KOPT-K1 (cell line): ENCODE results near the gene TMEM132C.
"Not testable (repeated sequence)": the region's sequence is repeated elsewhere in the genome, so short reads cannot be mapped to it uniquely, and the experiment has no call there.

Source experiments
- H3K27ac ChIP-seq: fragments of 200-600 bp; sonication (generic); 2 replicates; pipeline ENCODE4 v1.5.1; 2016; ENCODE audit warnings: antibody characterized with exemption, mild to moderate bottlenecking, low read depth, low read length; ENCODE audit not compliant: poor library complexity, severe bottlenecking
- H3K36me3 ChIP-seq: fragments of 200-600 bp; sonication (generic); 2 replicates; pipeline ENCODE4 v1.5.1; 2017; ENCODE audit warnings: antibody characterized with exemption, mild to moderate bottlenecking, low read length, moderate library complexity; ENCODE audit not compliant: insufficient read depth
- H3K9me3 ChIP-seq: fragments of 200-600 bp; sonication (generic); 2 replicates; pipeline ENCODE4 v1.5.1; 2017; ENCODE audit warnings: antibody characterized with exemption, low read length, mild to moderate bottlenecking; ENCODE audit not compliant: insufficient read depth, poor library complexity, severe bottlenecking

TMEM132C gene

GRCh38 chr12:128592220-128592744, 325.3 kb downstream of the TMEM132C start:
- Histone ChIP-seq H3K9me3 (no peaks in the 10 kb centered on the region), H3K36me3 (no peaks in the 10 kb centered on the region), H3K27ac (no peak overlapping the region)

DNA sequence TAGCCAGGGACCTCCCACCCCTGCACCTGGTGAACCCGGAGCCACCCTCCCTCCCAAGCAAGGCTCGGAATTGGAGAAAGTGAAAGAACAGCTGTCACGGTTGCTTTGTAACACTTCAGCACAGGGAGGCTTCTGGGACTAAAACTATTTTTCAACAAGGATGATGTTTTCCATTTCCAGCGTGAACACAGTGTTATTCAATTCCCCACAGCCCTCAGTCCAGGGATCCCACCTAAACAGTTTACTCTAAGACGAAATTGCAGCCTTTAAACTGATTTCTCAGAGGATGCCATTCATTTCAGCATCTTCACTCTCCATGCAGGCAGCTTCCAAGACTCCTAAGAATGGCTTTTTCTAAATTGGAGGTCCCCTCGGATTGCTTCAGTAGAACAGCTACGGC, 327.6 kb downstream of the TMEM132C start:
- H3K36me3 ChIP-seq, result no peaks in the 10 kb centered on the region
- H3K9me3 ChIP-seq, result no peaks in the 10 kb centered on the region
- H3K27ac ChIP-seq, result no peak overlapping the region

DNA sequence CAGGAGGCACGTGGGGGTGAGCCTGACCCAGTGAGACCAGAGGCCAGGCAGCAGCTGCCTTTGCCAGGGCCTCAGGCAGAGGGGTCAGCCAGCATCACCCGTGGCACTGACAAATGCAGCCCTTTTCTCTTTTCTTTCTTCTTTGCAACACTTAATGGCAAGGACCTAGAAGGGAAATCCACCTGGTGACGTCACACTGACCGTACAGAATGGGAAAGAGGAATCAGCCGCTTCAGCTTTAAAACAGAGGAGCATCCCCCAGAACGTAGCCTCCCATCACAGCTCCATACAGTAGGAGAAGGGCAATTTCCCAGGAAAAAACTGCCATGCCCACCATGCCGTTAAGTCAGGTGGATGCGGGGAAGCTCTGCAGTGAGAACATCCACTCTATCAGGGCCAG, 328.6 kb downstream of the TMEM132C start:
- H3K27ac ChIP-seq, result no peak overlapping the region
- H3K36me3 ChIP-seq, result no peaks in the 10 kb centered on the region
- H3K9me3 ChIP-seq, result no peaks in the 10 kb centered on the region

GRCh38 chr12:128600886-128601285, 333.9 kb downstream of the TMEM132C start:
- no peak overlapping the region for H3K27ac ChIP-seq
- H3K9me3 ChIP-seq, result no peaks in the 10 kb centered on the region
- no peaks in the 10 kb centered on the region for H3K36me3 ChIP-seq

GRCh38 chr12:128603573-128604115, 336.7 kb downstream of the TMEM132C start:
- no peaks in the 10 kb centered on the region for H3K36me3 ChIP-seq
- no peak overlapping the region for H3K27ac ChIP-seq
- no peaks in the 10 kb centered on the region for H3K9me3 ChIP-seq

DNA sequence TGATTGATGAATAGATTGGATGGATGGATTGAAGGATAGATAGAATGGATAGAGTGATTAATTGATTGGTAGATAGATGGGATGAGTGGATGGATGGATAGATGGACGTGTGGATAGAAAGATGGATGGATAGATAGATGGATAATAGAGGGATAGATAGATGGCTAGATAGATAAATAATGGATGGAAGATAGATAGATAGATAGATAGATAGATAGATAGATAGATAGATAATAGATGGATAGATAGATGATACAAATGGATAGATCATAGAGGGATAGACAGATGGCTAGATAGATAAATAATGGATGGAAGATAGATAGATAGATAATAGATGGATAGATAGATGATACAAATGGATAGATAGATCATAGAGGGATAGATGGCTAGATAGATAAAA, 337.2 kb downstream of the TMEM132C start:
- not testable (repeated sequence) for H3K27ac ChIP-seq, H3K9me3 ChIP-seq, H3K36me3 ChIP-seq

- no peaks in the 10 kb centered on the region for H3K36me3 ChIP-seq
- H3K27ac ChIP-seq, result no peak overlapping the region
- no peaks in the 10 kb centered on the region for H3K9me3 ChIP-seq
These were observed 339.1 kb downstream of the TMEM132C start for GRCh38 chr12:128606051-128606450.

GRCh38 chr12:128606538-128606937, 339.6 kb downstream of the TMEM132C start:
- Histone ChIP-seq H3K27ac (no peak overlapping the region), H3K9me3 (no peaks in the 10 kb centered on the region)

DNA sequence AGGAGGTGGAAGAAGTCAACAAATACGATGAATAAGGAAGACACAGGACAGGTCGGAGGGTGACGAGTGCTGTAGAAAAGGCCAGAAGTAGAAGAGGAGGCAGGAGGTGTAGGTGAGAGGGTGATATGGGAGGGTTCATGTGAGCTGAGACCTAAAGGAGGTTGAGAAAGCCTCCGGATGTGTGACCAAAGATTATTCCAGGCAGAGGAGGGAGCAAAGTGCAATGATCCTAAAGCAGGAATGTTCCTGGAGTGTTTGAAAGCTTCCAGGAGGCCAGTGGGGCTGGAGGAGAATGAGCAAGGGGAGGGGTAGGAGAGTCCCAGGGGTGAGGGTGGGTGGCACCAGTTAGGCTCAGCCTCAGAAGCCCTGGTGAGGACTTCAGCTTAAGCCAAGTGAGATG, 340.0 kb downstream of the TMEM132C start:
- H3K9me3 ChIP-seq, result no peaks in the 10 kb centered on the region
- H3K36me3 ChIP-seq, result no peaks in the 10 kb centered on the region
- H3K27ac ChIP-seq, result no peak overlapping the region

More at GRCh38 chr12:128606538-128606937, 339.6 kb downstream of the TMEM132C start:
- H3K36me3 ChIP-seq, result no peaks in the 10 kb centered on the region

GRCh38 chr12:128607641-128608040, 340.7 kb downstream of the TMEM132C start:
- H3K9me3 ChIP-seq, result no peaks in the 10 kb centered on the region
- H3K36me3 ChIP-seq, result no peaks in the 10 kb centered on the region
- no peak overlapping the region for H3K27ac ChIP-seq

DNA sequence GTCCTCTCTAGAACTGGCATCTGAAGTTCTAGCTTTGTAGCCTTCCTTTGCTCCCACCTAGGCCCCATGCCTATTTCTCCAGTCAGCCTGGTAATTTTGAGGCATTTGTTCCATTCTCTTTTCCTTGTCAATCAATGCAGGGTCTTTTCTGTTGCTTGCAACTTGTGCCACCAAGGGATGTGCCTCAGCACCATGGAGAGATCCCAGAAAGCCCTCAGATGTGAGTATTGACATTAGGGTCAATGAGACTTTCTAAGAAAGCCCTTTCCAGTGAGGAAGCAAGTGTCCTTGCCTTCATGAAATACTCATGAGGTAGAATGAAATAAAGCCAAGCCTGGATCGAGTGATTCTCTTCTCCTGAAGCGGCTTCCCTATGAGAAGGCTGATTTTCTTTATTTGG, 342.9 kb downstream of the TMEM132C start:
- Histone ChIP-seq H3K9me3 (no peaks in the 10 kb centered on the region), H3K27ac (no peak overlapping the region), H3K36me3 (no peaks in the 10 kb centered on the region)

DNA sequence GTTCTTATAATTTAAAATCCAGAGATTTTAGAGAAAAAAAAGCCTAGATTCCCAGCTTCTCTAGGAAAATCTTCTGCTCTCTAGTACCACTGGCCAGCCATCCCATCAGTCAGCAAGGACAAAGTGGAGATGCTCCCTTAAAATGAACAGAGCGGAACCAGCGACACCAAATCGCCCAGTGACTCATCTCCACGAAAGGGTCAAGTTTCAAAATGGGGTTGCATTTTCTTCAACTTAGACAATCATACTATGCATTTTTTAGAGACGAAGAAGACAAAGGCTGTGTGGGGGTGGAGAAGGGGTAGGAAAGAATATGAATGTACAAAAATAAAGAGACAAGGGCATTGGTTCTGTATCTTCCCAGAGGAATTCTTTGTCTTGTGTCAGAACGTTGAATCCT, 344.8 kb downstream of the TMEM132C start:
- Histone ChIP-seq H3K27ac (no peak overlapping the region), H3K9me3 (no peaks in the 10 kb centered on the region), H3K36me3 (no peaks in the 10 kb centered on the region)

GRCh38 chr12:128612150-128612850, 345.3 kb downstream of the TMEM132C start:
- H3K36me3 ChIP-seq, result no peaks in the 10 kb centered on the region
- no peaks in the 10 kb centered on the region for H3K9me3 ChIP-seq
- no peak overlapping the region for H3K27ac ChIP-seq

GRCh38 chr12:128613837-128614590, 347.0 kb downstream of the TMEM132C start:
- no peaks in the 10 kb centered on the region for H3K36me3 ChIP-seq
- H3K27ac ChIP-seq, result no peak overlapping the region
- H3K9me3 ChIP-seq, result no peaks in the 10 kb centered on the region

- H3K9me3 ChIP-seq, result no peaks in the 10 kb centered on the region
- no peaks in the 10 kb centered on the region for H3K36me3 ChIP-seq
- no peak overlapping the region for H3K27ac ChIP-seq
These were observed 350.4 kb downstream of the TMEM132C start for GRCh38 chr12:128617304-128617833.
